T-helper 22 cell (primary cell): ENCODE measurements around the gene TBCD.
"Not testable (repeated sequence)": the region's sequence is repeated elsewhere in the genome, so short reads cannot be mapped to it uniquely, and the experiment has no call there.

ENCODE experiments used
- DNase-seq: peaks from one replicate; pipeline ENCODE4 v3.0.0-alpha.2; 2020; ENCODE audit warnings: low read depth

TBCD gene

DNA sequence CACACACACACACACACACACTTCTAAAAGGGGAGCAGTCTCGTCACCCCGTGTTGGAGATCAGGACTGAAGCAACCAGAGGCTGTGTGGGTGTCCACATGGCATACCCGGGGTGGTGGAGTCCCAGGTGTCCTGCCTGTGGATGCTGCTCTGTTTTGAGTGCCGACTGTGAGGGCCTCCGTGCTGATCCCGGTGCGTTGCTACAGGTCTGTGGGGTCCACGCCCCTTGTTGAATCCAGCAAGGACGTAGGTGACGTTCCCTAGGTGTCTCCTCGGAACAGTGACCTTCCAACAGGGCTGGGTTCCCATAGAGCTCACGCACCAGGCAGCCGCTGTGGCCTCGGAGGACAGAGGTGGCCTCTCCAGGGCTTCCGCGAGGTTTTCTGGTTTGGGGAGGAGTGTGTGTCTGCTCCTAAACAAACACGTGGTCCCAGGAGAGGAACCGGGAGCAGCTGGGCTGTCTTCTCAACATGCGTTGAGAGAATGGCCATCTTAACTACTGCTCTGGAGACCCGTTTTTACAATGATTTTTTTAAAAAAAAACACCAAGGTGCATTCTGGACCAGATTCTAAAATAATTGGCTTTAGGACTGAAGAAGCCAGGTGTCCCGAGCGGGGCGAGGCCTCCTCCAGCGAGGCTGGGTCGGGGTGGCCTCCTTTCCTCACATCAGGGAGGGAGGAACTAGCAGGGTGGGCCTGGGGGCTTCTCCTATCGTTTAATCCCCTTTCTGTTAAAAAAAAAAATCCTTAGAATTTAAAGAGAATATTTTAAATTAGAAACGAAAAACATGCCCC lies 188.6 kb downstream of the TBCD start:
- DNase-seq, result no peak

DNA sequence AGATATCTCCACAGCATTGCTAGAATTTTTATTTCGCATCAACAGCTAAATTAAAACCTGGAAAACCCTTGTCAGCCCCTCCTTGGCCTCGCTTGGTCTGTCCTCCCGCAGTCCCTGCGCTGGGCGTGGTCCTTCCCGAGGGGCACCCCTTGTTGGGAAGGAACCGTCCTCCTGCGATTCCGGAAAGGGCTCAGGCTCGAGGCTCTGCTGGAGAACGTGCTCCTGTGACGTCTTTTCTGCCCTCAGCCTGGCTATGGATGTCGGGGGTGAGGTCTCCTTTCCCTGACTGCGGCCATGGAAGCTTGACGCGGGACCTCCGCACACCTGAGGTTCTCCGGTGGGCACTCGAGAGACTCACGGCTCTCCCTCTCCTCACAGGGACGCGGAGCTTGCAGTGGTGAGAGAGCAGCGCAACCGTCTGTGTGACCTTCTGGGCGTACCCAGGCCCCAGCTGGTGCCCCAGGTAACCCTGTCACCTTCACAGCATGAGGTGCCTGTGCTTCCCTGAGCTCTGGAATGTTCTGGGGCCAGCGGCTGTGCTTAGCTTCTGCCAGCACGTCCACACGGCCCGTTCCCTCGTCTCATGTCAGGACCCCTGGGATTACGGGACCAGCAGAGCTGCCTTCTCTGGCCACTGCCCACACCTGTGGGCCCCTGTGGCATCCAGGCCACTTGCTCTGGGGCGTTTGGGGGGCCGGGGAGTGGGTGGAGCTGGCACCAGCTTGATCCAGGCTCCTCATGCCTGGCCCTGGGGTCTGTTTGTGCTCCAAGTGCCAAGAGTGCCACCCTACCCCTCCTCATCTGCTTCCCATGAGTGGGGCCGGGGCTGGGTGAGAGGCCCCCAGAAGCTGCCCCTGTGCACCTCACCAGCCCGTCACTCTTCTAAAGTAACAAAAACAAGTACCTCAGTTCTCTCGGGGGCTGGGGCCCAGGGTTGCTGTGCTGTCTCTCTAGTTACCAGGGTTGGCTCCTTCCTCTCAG lies 189.4 kb downstream of the TBCD start:
- no peak for DNase-seq

DNA sequence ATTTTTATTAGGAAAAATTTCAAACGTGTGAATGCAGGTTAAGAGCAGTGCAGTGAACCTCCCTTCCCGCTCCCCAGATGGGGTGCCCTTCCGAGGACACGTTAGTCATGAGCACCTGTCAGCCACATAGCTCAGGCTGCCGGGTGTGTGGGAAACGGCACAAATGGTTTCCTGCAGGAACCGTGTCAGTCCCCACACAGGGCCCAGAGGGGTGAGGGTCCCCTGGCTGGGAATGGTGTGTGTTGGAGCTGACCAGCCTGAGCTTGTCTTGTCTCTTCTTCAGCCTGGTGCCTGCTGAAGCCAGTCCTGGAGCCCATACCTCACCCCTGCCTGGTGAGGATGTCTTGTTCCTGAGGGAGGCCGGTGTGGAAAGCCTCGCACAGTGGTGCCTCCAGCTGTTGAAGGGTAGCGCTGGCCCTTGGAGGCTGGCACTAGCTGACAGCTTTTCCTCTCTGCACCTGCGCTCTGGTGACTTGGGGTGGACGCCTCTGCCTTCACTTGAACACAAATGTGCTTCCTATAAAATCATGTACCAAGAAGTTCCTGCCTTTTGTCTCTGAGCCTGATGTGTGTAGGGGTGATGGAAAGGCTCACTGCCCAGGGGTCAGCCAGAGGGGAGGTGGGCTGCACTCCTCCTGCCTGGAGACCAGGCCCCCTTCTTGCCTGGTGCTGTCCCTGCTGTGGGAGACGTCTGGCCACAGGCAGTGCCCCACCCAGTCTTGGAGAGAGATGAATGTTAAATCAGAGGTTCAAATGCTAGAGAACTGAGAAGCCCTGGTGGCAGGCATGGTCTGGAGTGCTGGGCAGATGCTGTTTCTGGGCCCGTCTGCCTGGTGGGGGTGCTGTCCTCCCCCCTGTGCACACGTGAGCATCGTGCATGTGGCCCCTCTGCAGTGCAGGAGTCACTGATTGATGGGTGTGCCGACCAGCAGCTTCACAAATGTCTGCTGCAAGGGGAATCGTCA lies 190.6 kb downstream of the TBCD start:
- DNase-seq, result no peak

DNA sequence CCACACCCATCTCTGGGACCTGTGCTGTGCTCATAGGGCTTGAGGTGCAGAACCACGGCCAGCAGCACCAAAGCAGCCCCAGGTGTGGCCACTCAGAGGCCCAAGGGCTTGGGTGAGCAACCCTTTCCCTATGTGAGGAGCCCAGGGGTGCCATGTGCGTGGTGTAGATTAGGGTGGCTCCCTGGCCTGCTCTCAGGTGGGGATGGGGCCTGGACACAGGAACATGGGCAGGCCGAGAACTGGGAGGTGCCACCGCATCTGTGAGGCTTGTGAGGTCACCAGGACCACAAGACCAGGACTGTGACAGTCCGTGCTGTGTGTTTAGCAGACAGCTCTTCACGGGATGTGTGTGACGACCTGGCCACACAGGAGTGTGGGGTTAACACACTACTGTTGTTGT lies 191.5 kb downstream of the TBCD start:
- DNase-seq, result no peak

DNA sequence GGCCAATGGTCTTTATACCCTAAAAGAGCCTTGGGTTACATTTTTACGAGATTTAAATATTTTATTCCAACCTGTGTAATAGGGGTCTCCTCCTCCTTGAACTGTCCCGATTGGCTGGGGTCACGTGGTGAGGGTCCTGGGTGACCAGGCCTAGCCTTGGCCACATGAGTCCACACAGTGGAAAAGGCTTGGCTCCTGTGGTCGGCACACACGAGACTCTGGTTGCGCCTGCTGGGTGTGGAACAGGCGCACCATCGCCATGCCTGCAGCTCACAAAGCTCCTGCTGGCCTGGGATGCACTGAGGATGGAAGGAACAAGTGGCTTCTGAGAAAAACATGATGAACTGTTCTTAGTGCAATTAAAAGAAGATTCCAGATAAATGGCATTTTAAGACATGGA lies 191.9 kb downstream of the TBCD start:
- no peak for DNase-seq

DNA sequence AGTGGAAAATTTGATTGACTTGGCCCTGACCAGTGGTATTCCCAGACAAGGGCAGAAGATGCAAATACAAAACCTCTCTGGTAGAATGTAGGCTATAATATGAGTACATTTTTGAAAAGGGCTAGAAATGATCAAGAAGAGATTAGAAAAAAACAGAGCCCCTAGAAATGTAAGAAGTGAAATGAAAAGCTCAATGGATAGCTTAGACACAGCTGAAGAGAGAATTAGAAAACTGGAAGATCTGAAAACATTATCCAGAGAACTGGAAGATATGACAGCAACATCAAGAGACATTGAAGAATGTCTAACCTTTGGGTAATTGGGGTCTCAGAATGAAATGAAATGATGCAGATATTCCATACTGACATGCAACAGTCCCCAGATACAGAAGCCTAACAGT lies 193.1 kb downstream of the TBCD start:
- DNase-seq, result no peak

DNA sequence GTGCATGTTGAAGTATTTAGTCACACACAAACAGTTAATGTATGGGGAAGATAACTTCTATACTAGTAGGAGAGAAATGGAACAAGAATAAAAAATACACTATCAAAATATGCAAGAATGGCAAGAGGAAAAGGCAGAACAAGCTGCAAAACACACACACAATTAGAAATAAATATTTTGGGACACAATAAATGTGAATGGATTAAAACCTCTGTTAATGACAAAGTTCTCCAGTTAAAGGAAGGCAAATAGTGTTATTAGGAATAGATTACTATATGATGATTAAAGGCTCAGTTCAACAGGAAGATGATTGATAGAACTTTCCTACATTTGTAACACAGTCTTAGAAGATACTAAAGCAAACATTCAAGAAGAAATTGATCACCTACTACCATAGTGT lies 194.2 kb downstream of the TBCD start:
- DNase-seq, result no peak

DNA sequence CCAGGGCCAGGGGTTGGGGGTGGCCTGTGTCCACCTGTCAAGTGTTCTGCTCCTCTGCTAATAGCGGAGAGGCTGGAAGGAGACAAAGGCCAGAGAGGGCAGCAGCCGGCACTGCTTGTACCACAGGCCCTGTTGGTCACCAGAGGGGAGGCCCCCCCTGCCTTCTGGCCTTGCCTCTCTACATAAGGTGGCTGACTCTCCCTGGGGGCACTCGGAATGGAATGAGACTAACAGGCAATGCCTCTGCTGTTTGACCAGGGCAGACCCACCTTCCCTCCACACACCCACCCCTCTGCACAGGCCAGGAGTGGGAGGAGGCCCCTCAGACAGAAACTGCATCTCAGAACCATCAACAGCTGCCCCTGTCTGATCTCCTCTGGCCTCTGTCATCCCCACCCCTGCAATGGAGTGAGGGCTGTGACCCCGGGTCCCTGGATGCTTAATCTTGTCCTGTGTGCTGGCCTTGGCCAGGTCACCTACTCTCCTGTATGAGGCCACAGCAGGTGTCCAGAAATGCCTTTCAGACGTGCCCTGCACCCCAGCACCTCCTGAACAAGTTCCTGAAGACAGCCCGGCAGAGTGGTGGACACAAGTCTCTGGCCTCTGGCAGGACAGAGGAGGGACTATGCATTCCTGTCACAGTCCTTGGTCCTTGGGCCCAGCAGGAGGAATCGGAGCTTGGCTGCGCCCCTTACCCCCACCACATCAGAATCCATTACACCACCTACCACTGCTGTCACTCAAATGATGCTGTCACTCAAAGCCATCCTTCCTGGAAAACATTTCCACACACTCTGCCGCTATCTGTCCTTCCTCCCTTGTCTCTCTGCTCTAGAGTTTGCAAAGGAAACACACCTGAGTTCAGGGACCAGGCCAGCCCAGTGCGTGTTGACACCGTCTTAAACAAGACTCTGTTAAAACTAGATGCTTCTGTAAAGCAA lies 195.5 kb downstream of the TBCD start:
- DNase-seq, result no peak

DNA sequence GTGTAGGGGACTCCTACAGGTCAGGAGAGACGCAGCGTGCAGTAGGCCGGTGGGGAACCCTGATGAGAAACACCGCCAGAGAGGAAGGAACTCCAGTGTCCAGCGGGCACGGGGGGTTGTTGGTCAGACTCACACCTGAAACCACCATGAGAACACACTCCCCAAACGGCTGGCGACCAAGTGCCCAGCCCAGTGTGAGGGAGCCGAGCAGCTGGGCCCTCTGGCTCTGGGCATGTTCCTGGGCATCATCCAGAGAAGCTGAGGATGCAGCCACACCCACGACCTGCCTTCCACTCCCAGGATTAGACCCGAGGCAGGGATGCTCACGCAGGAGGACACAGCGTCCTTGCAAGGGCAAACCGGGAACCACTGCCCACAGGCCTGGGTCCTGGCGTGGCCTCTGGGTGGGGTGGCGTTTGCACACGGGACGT lies 196.2 kb downstream of the TBCD start:
- DNase-seq, result no peak

DNA sequence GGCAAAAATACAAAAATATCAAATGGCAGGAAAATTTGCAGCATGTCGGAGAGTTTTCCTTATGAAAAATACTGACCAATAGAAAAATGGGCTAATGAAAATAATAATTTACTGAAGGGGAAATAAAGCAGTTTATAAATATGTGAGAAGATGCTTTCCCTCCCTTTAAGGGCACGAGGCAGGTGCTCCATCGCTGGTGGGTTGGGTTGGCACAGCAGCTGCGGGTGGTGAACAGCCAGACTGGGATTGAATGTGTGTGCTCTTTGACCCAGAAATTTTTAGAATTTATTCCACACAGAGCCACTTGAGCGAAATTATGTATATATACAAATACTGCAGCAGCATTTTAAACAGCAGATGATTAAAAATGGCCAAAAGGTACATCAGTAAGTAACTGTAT lies 197.1 kb downstream of the TBCD start:
- DNase-seq, result no peak

DNA sequence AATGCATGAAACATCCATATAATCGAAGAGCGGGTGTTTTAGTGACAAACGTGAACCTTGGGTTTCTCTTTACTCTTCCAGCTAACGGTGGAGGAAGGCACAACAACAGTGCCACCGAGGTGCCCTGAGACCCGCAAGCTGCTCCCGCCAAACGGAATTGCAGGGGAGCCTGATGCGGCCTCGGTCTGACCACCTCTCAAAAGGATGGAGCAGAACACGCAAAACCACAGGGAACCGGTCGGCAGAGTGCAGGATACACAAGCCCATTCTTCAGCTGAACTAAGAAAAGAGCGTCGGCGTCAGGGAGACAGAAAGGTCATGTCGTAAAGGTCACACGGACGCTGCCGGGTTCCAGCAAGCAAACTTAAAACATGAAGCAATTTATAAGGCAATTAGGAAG lies 197.5 kb downstream of the TBCD start:
- DNase-seq, result no peak

DNA sequence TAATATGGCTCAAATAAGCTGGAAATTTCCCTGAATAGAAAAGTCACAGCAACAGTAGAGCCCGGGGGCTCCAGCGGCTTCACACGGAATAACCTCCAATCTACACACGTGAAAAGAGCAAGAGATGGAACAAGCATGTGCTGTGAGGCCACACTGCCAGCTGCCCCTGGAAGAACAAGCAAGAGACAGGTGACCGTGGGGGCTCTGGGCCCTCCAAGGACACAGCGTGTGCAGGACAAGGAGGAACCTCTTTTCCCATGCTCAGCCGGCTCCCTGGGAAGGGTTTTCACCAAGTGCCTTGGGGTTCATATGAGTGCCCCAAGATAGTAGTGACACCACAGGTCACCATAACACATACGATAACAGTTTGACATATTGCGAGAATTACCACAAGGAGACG lies 198.1 kb downstream of the TBCD start:
- DNase-seq, result no peak

DNA sequence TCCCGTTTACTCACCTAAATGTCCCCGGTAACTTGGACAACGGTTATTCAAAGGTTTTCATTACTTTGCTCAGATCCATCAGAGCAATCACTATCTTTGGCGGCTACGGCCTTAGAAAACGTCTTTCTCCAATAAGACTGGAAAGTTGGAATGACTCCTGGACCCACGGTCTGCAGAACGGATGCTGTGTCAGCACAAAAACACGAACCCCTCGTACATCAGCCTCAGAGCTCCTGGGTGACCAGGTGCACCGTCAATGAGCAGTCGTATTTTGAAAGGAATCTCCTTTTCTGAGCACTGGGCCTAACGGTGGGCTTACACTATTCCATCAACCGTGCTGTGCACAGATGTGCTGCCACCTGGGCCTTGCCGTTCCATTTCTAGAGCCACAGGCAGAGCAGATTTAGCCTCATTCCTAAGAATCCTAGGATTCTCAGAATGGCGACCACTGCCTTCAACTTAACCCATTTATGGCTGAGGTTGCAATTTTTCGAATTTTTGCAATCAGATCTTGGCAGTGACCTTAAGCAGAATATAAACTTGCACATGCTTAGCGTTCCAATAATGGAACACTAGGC lies 198.7 kb downstream of the TBCD start:
- DNase-seq, result no peak

DNA sequence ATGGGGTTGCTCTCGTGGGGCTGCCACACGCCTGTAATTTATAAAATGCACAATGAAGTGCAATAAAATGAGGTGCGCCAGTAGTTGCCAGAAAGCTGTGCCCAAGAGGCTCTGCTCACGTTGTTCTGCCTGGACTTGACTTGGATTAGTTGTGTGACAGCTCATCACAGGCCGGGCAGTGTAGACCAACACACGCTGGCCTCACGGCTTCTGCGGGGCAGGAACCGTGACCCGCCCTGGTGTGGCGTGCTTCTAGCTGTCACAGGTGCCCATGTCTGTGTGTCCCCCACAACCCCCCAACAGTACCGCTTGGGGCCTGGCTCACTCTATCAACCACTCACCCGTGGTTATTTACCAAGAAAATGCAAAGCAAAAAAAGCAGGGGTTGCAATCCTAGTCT lies 200.2 kb downstream of the TBCD start:
- no peak for DNase-seq

DNA sequence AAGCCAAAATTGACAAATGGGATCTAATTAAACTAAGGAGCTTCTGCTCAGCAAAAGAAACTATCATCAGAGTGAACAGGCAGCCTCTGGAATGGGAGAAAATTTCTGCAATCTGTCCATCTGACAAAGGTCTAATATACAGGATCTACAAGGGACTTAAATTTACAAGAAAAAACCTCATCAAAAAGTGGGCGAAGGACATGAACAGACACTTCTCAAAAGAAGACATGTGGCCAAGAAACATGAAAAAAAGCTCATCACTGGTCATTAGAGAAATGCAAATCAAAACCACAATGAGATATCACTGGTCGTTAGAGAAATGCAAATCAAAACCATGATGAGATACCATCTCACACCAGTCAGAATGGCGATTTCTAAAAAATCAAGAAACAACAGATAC lies 203.2 kb downstream of the TBCD start:
- not testable (repeated sequence) for DNase-seq

DNA sequence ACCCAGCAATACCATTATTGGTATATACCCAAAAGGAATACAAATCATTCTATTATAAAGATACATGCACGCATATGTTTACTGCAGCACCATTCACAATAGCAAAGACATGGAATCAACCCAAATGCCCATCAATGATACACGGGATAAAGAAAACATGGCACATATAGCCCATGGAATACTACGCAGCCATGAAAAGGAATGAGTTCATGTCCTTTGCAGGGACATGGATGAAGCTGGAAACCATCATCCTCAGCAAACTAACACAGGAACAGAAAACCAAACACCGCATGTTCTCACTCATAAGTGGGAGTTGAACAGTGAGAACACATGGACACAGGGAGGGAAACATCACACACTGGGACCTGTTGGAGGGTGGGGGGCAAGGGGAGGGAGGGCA lies 203.8 kb downstream of the TBCD start:
- not testable (repeated sequence) for DNase-seq

DNA sequence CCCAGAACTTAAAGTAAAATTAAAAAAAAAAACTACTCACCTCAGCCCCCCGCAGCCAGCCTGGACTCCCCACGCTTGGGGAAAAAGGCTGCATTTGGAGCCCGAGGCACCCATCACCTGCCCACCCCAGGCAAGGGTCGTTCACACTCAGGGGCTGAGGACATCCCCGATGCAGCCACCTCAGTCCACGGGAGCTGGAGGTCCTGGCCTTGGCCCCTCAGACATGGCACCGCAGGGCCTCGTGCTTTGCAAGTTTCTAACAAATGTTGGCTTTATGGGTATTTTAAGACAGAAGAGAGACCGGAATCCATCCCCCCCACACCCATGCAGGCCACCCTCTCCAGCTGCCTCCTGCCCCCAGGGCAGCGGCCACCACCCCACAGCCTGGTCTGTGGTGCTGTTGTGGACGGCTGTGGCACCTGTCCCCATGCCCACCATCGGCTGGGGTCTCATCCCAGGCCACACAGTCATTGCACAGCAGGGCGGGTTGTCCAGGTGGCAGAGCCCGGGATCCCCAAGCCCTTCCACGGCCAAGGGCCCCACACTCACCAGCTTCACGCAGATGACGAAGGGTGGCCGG lies 204.4 kb downstream of the TBCD start:
- no peak for DNase-seq

DNA sequence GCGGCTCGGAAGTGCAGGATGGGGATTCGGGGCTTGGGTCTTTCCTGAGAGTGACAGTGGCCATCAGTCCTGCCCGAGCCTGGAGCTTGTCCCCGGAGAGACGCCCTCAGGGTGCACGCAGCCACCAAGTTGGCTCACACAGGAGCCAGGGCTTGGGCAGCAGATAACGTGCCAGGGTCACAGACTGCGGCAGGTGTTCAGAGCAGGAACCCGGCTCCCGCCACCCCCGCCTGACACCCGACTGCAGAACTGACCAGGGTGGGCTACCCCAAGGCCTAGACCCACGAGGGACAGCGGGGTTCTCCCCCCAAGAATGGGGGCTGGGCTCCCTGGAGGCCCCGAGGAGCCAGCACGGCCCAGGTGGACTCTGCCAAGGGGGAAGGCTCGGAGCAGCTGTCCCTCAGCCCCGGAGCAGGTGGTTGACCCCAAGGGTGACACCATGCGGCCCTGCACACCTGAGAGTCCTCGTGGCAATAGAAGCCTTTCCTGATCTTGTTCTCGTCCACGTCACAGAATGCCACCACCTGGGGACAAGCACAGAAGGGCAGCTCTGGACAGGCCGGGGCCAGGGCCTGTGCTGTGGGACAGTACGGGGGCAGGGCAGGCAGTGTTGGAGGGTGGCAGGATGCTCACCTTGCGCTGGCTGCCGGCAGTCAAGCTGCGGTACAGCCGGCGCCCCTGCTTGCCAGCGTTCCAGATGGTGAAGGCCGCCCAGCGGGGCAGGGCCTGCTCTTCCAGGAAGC lies 205.0 kb downstream of the TBCD start:
- no peak for DNase-seq

DNA sequence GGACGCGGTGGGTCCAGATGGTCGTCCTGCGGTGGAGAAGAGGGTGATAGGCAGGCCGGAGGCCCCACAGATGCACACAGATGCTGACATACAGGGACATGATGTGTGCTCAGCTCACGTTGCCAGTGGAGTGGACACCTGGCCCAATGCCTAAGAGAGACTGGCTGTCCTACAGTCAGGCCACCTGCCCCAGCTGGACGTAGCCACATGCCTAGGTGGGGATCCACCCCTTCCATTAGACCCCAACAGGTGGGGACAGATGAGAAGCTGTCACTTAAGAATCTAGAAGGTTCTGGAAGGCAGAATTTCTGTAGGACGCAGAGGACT lies 205.6 kb downstream of the TBCD start:
- no peak for DNase-seq
